Right lobe of liver (tissue), 6 donors: ENCODE measurements around the gene NUP153. TPM values are rescaled to one million over a fixed set of nuclear protein-coding genes. Genes with fewer than 3 reads are reported as not detected.

ENCODE experiments used
- ATAC-seq, 4 donors: fragments of 200-7000 bp; cut with Tn5 transposase; one replicate each; pipeline ENCODE4 v1.9.1; 2020; ENCODE audit warnings: mild to moderate bottlenecking in 4 of 4, moderate library complexity in 4 of 4
- DNase-seq, 3 donors: peaks; one replicate each; pipeline ENCODE4 v3.0.0-alpha.2; 2020
- H3K27ac ChIP-seq, 3 donors: fragments of 200-600 bp; one replicate each; pipeline ENCODE4 v1.8.0; 2022
- H3K27me3 ChIP-seq, 2 donors: fragments of 200-600 bp; one replicate each; pipeline ENCODE4 v1.8.0; 2022
- H3K36me3 ChIP-seq, 4 donors: fragments of 200-600 bp; sonication (generic) in 1 of 4; one replicate each; pipeline versions ENCODE4 v1.5.1 to v1.8.0; 2017 to 2022; ENCODE audit warnings: control low read depth in 1 of 4
- H3K4me1 ChIP-seq, 4 donors: fragments of 200-600 bp; sonication (generic) in 1 of 4; one replicate each; pipeline versions ENCODE4 v1.5.1 to v1.8.0; 2017 to 2022; ENCODE audit warnings: control low read depth in 1 of 4
- H3K4me3 ChIP-seq, 3 donors: fragments of 200-600 bp; one replicate each; pipeline ENCODE4 v1.8.0; 2022
- H3K9me3 ChIP-seq, 4 donors: fragments of 200-600 bp; sonication (generic) in 1 of 4; one replicate each; pipeline versions ENCODE4 v1.5.1 to v1.8.0; 2017 to 2022; ENCODE audit warnings: control low read depth in 1 of 4
- CTCF ChIP-seq, 4 donors: fragments of 200-600 bp in 3 of 4; fragments of 450-650 bp in 1 of 4; IDR thresholded peaks; one replicate each; pipeline versions ENCODE4 v1.5.1 to v1.8.0; 2016 to 2022; ENCODE audit warnings: antibody characterized with exemption in 4 of 4, mild to moderate bottlenecking in 2 of 4
- POLR2A ChIP-seq: fragments of 450-650 bp; IDR thresholded peaks from one replicate; pipeline ENCODE4 v1.6.1; 2017; ENCODE audit warnings: antibody characterized with exemption, mild to moderate bottlenecking
- WGBS: methylation state at CpG from one replicate; pipeline ENCODE4 v1.1.6; 2018; ENCODE audit warnings: low coverage, low lambda C conversion rate; ENCODE audit not compliant: insufficient coverage; ENCODE audit errors: missing lambda C conversion rate; 5-methylcytosine and 5-hydroxymethylcytosine counted together
- intact Hi-C, 2 donors: fragments of 100-400 bp; cut with DNase I; formaldehyde crosslinking; loops; one replicate each; pipeline versions ENCODE4 v1.11.2 to v1.14.1; 2022
- total RNA-seq, 6 experiments: library from RNA; depleted of rRNA in 2 of 6; stranded (reverse); fragments of >200 nt in 2 of 6; fragmentation: NEBNext Ultra II Directional in 3 of 6; extraction: Animal tissue kit (Norgen Biotek cat#: 25700) in 3 of 6; gene quantifications; one replicate each; pipeline versions ENCODE4 v1.1.0 to v1.2.4, GENCODE V29; 2016 to 2023
- donor health status: DM: no; HTN: yes; CAD: no.
- donor health status: DM: no; HTN: no; CAD: no.
- donor health status: DM: no; HTN: no; CAD: no.
- donor health status: DM: no; HTN: yes; CAD: no.
- donor health status: DM: no; HTN: yes; CAD: no.

Gene NUP153
- total RNA-seq, 6 experiments from 2014 or later, result 14.6 to 20.8 (median 19.0) TPM

- ATAC-seq (peak; percentile 24 to 74 (median 44)), DNase-seq (no peak)
- no peaks in the 10 kb centered on the region for H3K27me3 ChIP-seq
- H3K36me3 ChIP-seq, result peaks cover 0 to 3% (median 0%) of the 10 kb centered on the region in 4 donors
- 54% methylated on average over 4 of the region's 4 CpGs for WGBS
- no peak overlapping the region for H3K27ac ChIP-seq
- H3K9me3 ChIP-seq, result no peaks in the 10 kb centered on the region
- peaks cover 0 to 20% (median 3%) of the 10 kb centered on the region in 4 donors for H3K4me1 ChIP-seq
- H3K4me3 ChIP-seq, result no peak overlapping the region
- TF ChIP-seq POLR2A (no peak), CTCF (IDR thresholded peaks at IDR 0.05) (no peak)
- intact Hi-C loops, result no loop called here
Measured at GRCh38 chr6:17615794-17616193, 90.9 kb downstream of the NUP153 start.

GRCh38 chr6:17612048-17612447, 94.7 kb downstream of the NUP153 start:
- no peak for ATAC-seq

GRCh38 chr6:17610835-17611234, 95.9 kb downstream of the NUP153 start:
- Histone ChIP-seq H3K27me3 (no peaks in the 10 kb centered on the region), H3K9me3 (no peaks in the 10 kb centered on the region), H3K4me3 (no peak overlapping the region), H3K36me3 (peaks cover 0 to 13% (median 6%) of the 10 kb centered on the region in 4 donors), H3K27ac (peak overlapping the region in 2 of 3 donors; percentile 56 to 65), H3K4me1 (peaks cover 0 to 40% (median 14%) of the 10 kb centered on the region in 4 donors)
- WGBS, result 32% methylated on average over 3 of the region's 3 CpGs
- DNase-seq (no peak), ATAC-seq (peak; percentile 86 to 92 (median 89))
- intact Hi-C loops, result no loop called here
- TF ChIP-seq POLR2A (no peak), CTCF (IDR thresholded peaks at IDR 0.05) (no peak)

More at GRCh38 chr6:17612048-17612447, 94.7 kb downstream of the NUP153 start:
- no peaks in the 10 kb centered on the region for H3K27me3 ChIP-seq
- peaks cover 0 to 12% (median 3%) of the 10 kb centered on the region in 4 donors for H3K36me3 ChIP-seq
- no peak for DNase-seq
- H3K27ac ChIP-seq, result no peak overlapping the region
- intact Hi-C loops, result no loop called here
- no peak overlapping the region for H3K4me3 ChIP-seq
- peaks cover 0 to 40% (median 14%) of the 10 kb centered on the region in 4 donors for H3K4me1 ChIP-seq
- WGBS, result 77% methylated on average over 4 of the region's 4 CpGs
- no peaks in the 10 kb centered on the region for H3K9me3 ChIP-seq
- no peak for TF ChIP-seq CTCF (IDR thresholded peaks at IDR 0.05)
- TF ChIP-seq POLR2A, result no peak

GRCh38 chr6:17606606-17607005, 100.1 kb downstream of the NUP153 start:
- no peaks in the 10 kb centered on the region for H3K9me3 ChIP-seq
- WGBS, result 60% methylated on average over 4 of the region's 4 CpGs
- H3K27ac ChIP-seq, result peak overlapping the region in 2 of 3 donors; percentile 21 to 54
- H3K27me3 ChIP-seq, result no peaks in the 10 kb centered on the region
- H3K4me3 ChIP-seq, result no peak overlapping the region
- H3K4me1 ChIP-seq, result peaks cover 0 to 57% (median 20%) of the 10 kb centered on the region in 4 donors
- DNase-seq, result peak in 1 of 3 donors; percentile 79
- peak; percentile 64 to 78 (median 69) for ATAC-seq
- TF ChIP-seq CTCF (IDR thresholded peaks at IDR 0.05) (no peak), POLR2A (no peak)
- peaks cover 0 to 30% (median 6%) of the 10 kb centered on the region in 4 donors for H3K36me3 ChIP-seq
- intact Hi-C loops, result no loop called here
